K562 (cell line): Measurements from ENCODE around the gene TDRD10. TPM values are rescaled to one million over a fixed set of nuclear protein-coding genes. Genes with fewer than 3 reads are reported as not detected.
A peak's percentile ranks its signal among the peaks of the same experiment; 100 is the strongest.

Experiments used
- ATAC-seq: fragments of 200-7000 bp; cut with Tn5 transposase; 3 replicates; pipeline ENCODE4 v1.9.1; 2020; ENCODE audit warnings: moderate library complexity
- BruUV-seq: library from RNA; stranded (reverse); fragments of 400-500 nt; replicated peaks from 2 replicates; lab custom pipeline; 2021; lab: Mats Ljungman, UMichigan
- CTCF ChIA-PET: fragments of 300-600 bp; formaldehyde crosslinking; extraction: SDS; loops from one replicate; lab custom pipeline; 2021; ENCODE audit warnings: low intra/inter-chr PET ratio; lab: Yijun Ruan, JAX
- POLR2A ChIA-PET: fragments of 300-600, 350-650 bp; sonication (Branson Sonifier 250); formaldehyde crosslinking; extraction: SDS; loops from one replicate; lab custom pipeline; 2021; ENCODE audit warnings: antibody characterized with exemption, inconsistent platforms; lab: Yijun Ruan, JAX
- DNase-seq, 4 experiments: peaks; one replicate each; pipeline versions ENCODE4 v3.0.0 to v3.0.0-alpha.2; 2011 to 2018; ENCODE audit warnings: low spot score in 3 of 4, mixed read lengths in 3 of 4; ENCODE audit errors: extremely low read depth in 1 of 4
- FAIRE-seq: peaks from 2 replicates; lab custom pipeline; 2011; peaks lifted over from hg19 to GRCh38; lab: Jason Lieb, UNC
- H2AFZ ChIP-seq: 2 replicates; pipeline ENCODE4 v1.6.0; 2011; ENCODE audit warnings: low read depth, low read length, control low read depth, inconsistent platforms
- H3K27ac ChIP-seq: fragments of 200-600 bp; 3 replicates; pipeline ENCODE4 v1.8.0; 2011; ENCODE audit warnings: low read depth, mild to moderate bottlenecking, control low read depth, inconsistent platforms, low read length, moderate library complexity, mixed read lengths; ENCODE audit errors: extremely low read depth
- H3K27me3 ChIP-seq, 2 experiments: fragments of 300-600 bp in 1 of 2; 2 replicates in 1 of 2; 3 replicates in 1 of 2; pipeline versions ENCODE4 v1.6.0 to v1.8.0; 2011; ENCODE audit warnings: inconsistent platforms in 2 of 2, low read length in 2 of 2, mild to moderate bottlenecking in 1 of 2, mixed read lengths in 1 of 2, moderate library complexity in 1 of 2; ENCODE audit not compliant: control insufficient read depth in 2 of 2, insufficient read depth in 2 of 2
- H3K36me3 ChIP-seq: fragments of 300-600 bp; 3 replicates; pipeline ENCODE4 v1.8.0; 2011; ENCODE audit warnings: mild to moderate bottlenecking, low read length, inconsistent platforms; ENCODE audit not compliant: control insufficient read depth, insufficient read depth
- H3K4me1 ChIP-seq, 2 experiments: fragments of 200-600 bp in 1 of 2; replicated peaks in 1 of 2; 2 replicates in 1 of 2; 3 replicates in 1 of 2; pipeline versions ENCODE4 v1.5.1 to v1.8.0; 2011; ENCODE audit warnings: inconsistent platforms in 2 of 2, low read length in 2 of 2, mild to moderate bottlenecking in 1 of 2, mixed read lengths in 1 of 2, moderate library complexity in 1 of 2; ENCODE audit not compliant: control insufficient read depth in 2 of 2, insufficient read depth in 2 of 2
- H3K4me2 ChIP-seq: 2 replicates; pipeline ENCODE4 v1.6.1; 2011; ENCODE audit warnings: low read length, control low read depth, inconsistent platforms, mixed read lengths; ENCODE audit not compliant: insufficient read depth
- H3K4me3 ChIP-seq: fragments of 200-600 bp; sonication (generic), shearing (Covaris generic); 2 replicates; pipeline ENCODE4 v1.5.1; 2016; ENCODE audit warnings: control low read depth, inconsistent platforms
- H3K79me2 ChIP-seq: fragments of 200-600 bp; 3 replicates; pipeline ENCODE4 v1.8.0; 2011; ENCODE audit warnings: low read length, inconsistent platforms; ENCODE audit not compliant: control insufficient read depth, insufficient read depth
- H3K9ac ChIP-seq, 2 experiments: 2 replicates each; pipeline versions ENCODE4 v1.6.0 to v1.6.1; 2011; ENCODE audit warnings: low read depth in 2 of 2, low read length in 2 of 2, control low read depth in 1 of 2, inconsistent platforms in 1 of 2, mild to moderate bottlenecking in 1 of 2, mixed read lengths in 1 of 2; ENCODE audit not compliant: insufficient read depth in 1 of 2
- H3K9me1 ChIP-seq: one replicate; pipeline ENCODE4 v1.6.0; 2011; ENCODE audit warnings: inconsistent platforms, mild to moderate bottlenecking, low read length, moderate library complexity; ENCODE audit not compliant: control insufficient read depth, insufficient read depth
- H3K9me3 ChIP-seq: replicated peaks from 2 replicates; pipeline ENCODE4 v1.5.1; 2011; ENCODE audit warnings: low read depth, low read length, inconsistent platforms; ENCODE audit not compliant: control insufficient read depth, insufficient read depth
- H4K20me1 ChIP-seq: replicated peaks from 2 replicates; pipeline ENCODE4 v1.6.1; 2011; ENCODE audit warnings: low read length, inconsistent platforms, mixed read lengths; ENCODE audit not compliant: control insufficient read depth, insufficient read depth
- ARHGAP35 ChIP-seq: fragments of 450-650 bp; IDR thresholded peaks from 2 replicates; pipeline ENCODE4 v1.6.1; 2018; ENCODE audit not compliant: partially characterized antibody
- ELF1 ChIP-seq: fragments of 200-800 bp; sonication (Bioruptor generic); IDR thresholded peaks from 2 replicates; pipeline ENCODE4 v1.6.1; 2016; ENCODE audit warnings: missing genetic modification characterization, missing compliant biosample characterization
- FOXJ2 ChIP-seq: fragments of 200-800 bp; sonication (Bioruptor generic); IDR thresholded peaks from 2 replicates; pipeline ENCODE4 v1.6.1; 2016; ENCODE audit warnings: missing genetic modification characterization, missing compliant biosample characterization
- ILK ChIP-seq: fragments of 450-650 bp; IDR thresholded peaks from 2 replicates; pipeline ENCODE4 v1.6.1; 2016; ENCODE audit warnings: missing genetic modification characterization, low read depth, mild to moderate bottlenecking, missing compliant biosample characterization, moderate library complexity, borderline replicate concordance
- NR2C2 ChIP-seq, 2 experiments: fragments of 200-800 bp in 1 of 2; sonication (Bioruptor generic) in 1 of 2; sonication (generic) in 1 of 2; formaldehyde crosslinking in 1 of 2; IDR thresholded peaks; 2 replicates each; pipeline versions ENCODE4 v1.6.1 to v1.8.0; 2016 to 2022; ENCODE audit warnings: mild to moderate bottlenecking in 1 of 2, missing compliant biosample characterization in 1 of 2, missing genetic modification characterization in 1 of 2, missing genetic modification reagents in 1 of 2
- XRCC3 ChIP-seq: fragments of 450-650 bp; IDR thresholded peaks from 2 replicates; pipeline ENCODE4 v1.6.1; 2017; ENCODE audit warnings: mild to moderate bottlenecking, moderate library complexity
- ZNF639 ChIP-seq, 2 experiments: fragments of 200-800 bp in 1 of 2; sonication (Bioruptor generic) in 1 of 2; sonication (generic) in 1 of 2; formaldehyde crosslinking in 1 of 2; IDR thresholded peaks in 1 of 2; conservative IDR thresholded peaks in 1 of 2; 2 replicates each; pipeline versions ENCODE4 v1.5.0 to v1.6.1; 2016 to 2020; ENCODE audit warnings: missing compliant biosample characterization in 1 of 2, missing genetic modification characterization in 1 of 2, missing genetic modification reagents in 1 of 2
- ZNF644 ChIP-seq: fragments of 200-800 bp; sonication (Bioruptor generic); IDR thresholded peaks from 2 replicates; pipeline ENCODE4 v1.6.1; 2016; ENCODE audit warnings: low read depth, missing genetic modification characterization, missing compliant biosample characterization
- WGBS: fragments of 100-300 bp; shearing (Covaris generic); methylation state at CpG from one replicate; pipeline ENCODE4 v1.1.6; 2016; ENCODE audit warnings: low coverage, mixed read lengths; ENCODE audit not compliant: insufficient coverage; ENCODE audit errors: missing lambda C conversion rate; 5-methylcytosine and 5-hydroxymethylcytosine counted together
- in situ Hi-C: fragments of 300-500 bp; cut with MboI; formaldehyde crosslinking; loops from 4 replicates; pipeline ENCODE4 v1.15.0; 2018; ENCODE audit warnings: inconsistent platforms, mixed read lengths
- intact Hi-C: fragments of 100-400 bp; cut with micrococcal nuclease; formaldehyde crosslinking; loops from 2 replicates; pipeline ENCODE4 v1.14.2; 2022
- polyA plus RNA-seq, 8 experiments: library from polyadenylated mRNA; depleted of rRNA in 4 of 8; stranded (reverse) in 5 of 8; unstranded in 3 of 8; fragments of >200 nt; fragmentation: Nextera tagmentation in 2 of 8; fragmentation: Illumina TruSeq in 1 of 8; extraction: Ambion mirVana in 2 of 8; extraction: Trizol in 1 of 8; gene quantifications; 2 replicates each; pipeline versions ENCODE4 v1.2.1 to v1.2.3, GENCODE V29; 2011 to 2014; ENCODE audit warnings: inconsistent platforms in 1 of 8, missing spikeins in 1 of 8
- total RNA-seq, 7 experiments: library from RNA; depleted of rRNA in 6 of 7; stranded (reverse); fragments of >200 nt in 6 of 7; fragmentation: Illumina TruSeq in 2 of 7; extraction: Trizol in 2 of 7; gene quantifications; 2 replicates each; pipeline versions ENCODE4 v1.2.1 to v1.2.3, GENCODE V29; 2011 to 2021; ENCODE audit warnings: low replicate concordance in 1 of 7
- TF ChIP-seq, protein P1 (sequence below): fragments of 250-450 bp; sonication (Bioruptor Pico); IDR thresholded peaks from 2 replicates; pipeline ENCODE4 v1.8.0; 2021; ENCODE audit warnings: borderline replicate concordance, mild to moderate bottlenecking, moderate library complexity; ENCODE audit not compliant: poor library complexity, severe bottlenecking

TDRD10 gene
- total and polyA plus RNA-seq, 9 of the 15 experiments (the other 6 are each of a cell fraction or from before 2014, with no cell fraction given), result not detected

DNA sequence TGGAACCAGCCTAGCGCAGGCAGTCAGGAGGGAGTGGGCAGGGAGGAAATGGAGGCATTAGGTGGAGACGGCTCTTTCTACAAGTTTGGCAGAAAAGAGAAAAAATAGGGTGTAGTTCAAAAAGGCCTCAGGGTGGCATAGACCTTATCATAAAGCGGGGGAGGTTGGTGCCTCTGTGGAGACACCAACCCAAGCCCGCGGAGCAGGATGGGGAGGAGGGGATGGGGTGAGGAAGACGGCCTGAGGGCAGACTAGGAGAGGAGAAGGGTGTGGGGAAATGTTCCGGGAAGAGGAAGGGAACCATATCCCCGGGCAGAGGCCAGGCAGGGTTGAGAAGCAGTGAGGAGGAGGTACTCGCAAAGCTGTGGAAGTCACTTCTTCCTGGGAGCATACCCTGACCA lies 17.6 kb downstream of the TDRD10 start (continued):
- TF ChIP-seq, protein P1, sequence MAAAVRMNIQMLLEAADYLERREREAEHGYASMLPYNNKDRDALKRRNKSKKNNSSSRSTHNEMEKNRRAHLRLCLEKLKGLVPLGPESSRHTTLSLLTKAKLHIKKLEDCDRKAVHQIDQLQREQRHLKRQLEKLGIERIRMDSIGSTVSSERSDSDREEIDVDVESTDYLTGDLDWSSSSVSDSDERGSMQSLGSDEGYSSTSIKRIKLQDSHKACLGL (CRISPR knock-in tag), result no peak
- TF ChIP-seq ELF1 (no peak), ILK (tag) (no peak), ZNF644 (tag) (no peak), ARHGAP35 (no peak)

- POLR2A ChIA-PET, result interaction anchor here (0.8 to 2.3 kb wide), 3 partner anchors 11 to 66 kb away, joined by 3 to 12 read pairs (median 3); no protein-coding TSS in a partner anchor
- 4% methylated on average over 3 of the region's 3 CpGs for WGBS
These were observed 18.3 kb downstream of the TDRD10 start for GRCh38 chr1:154520333-154520732.

More at GRCh38 chr1:154520333-154520732, 18.3 kb downstream of the TDRD10 start:
- intact Hi-C loops, result no loop called here
- Histone ChIP-seq H3K27me3 (peaks cover 21 to 49% of the 10 kb centered on the region in 2 experiments), H3K4me1 (peaks cover 0 to 4% of the 10 kb centered on the region in 2 experiments; a peak in 1 of 5 replicates), H3K36me3 (no peaks in the 10 kb centered on the region), H3K9me3 (no peaks in the 10 kb centered on the region), H3K4me3 (no peak overlapping the region), H3K9ac (no peak overlapping the region), H2AFZ (no peak overlapping the region), H3K27ac (no peak overlapping the region), H3K9me1 (no peaks in the 10 kb centered on the region), H4K20me1 (no peaks in the 10 kb centered on the region), H3K4me2 (no peak overlapping the region), H3K79me2 (no peaks in the 10 kb centered on the region)
- no TSS peak for BruUV-seq
- ATAC-seq (no peak), DNase-seq (no peak), FAIRE-seq (no peak)
- in situ Hi-C loops, result loop anchor here (5.0 kb wide), 1 partner anchor 33 kb away; no protein-coding TSS in a partner anchor
- CTCF ChIA-PET, result no interaction called here
- TF ChIP-seq FOXJ2 (tag), result 0 out of 2 replicates have a peak, but pooled peaks have one; percentile 40
- TF ChIP-seq XRCC3, result no peak
- TF ChIP-seq ZNF639 (CRISPR knock-in tag; conservative IDR thresholded peaks at IDR 0.05 in 1 of 2, IDR thresholded peaks at IDR 0.05 in 1 of 2), result peak in 1 of 2 experiments; percentile 51; a peak in 1 of 4 replicates
- no peak for TF ChIP-seq NR2C2 (CRISPR knock-in tag; IDR thresholded peaks at IDR 0.05)
- TF ChIP-seq NR2C2 (tag; IDR thresholded peaks at IDR 0.05), result peak; percentile 61; the same call in 1 of the 2 replicates
